NB4 (cell line): ENCODE results near the gene PIK3C2G.

ENCODE experiments used
- MYC ChIP-seq: IDR thresholded peaks from 2 replicates; pipeline ENCODE4 v1.6.1; 2011; ENCODE audit warnings: low read depth, low read length
- POLR2A ChIP-seq: IDR thresholded peaks from 2 replicates; pipeline ENCODE4 v1.6.1; 2011; ENCODE audit warnings: mild to moderate bottlenecking; ENCODE audit not compliant: insufficient read length; ENCODE audit errors: extremely low read depth
- TF ChIP-seq, protein P1 (sequence below): IDR thresholded peaks from one replicate; pipeline ENCODE4 v1.5.1; 2012; ENCODE audit warnings: low read depth, low read length
- TF ChIP-seq, protein P2 (sequence below): IDR thresholded peaks from 2 replicates; pipeline ENCODE4 v1.6.1; 2011; ENCODE audit warnings: low read depth, low read length

DNA sequence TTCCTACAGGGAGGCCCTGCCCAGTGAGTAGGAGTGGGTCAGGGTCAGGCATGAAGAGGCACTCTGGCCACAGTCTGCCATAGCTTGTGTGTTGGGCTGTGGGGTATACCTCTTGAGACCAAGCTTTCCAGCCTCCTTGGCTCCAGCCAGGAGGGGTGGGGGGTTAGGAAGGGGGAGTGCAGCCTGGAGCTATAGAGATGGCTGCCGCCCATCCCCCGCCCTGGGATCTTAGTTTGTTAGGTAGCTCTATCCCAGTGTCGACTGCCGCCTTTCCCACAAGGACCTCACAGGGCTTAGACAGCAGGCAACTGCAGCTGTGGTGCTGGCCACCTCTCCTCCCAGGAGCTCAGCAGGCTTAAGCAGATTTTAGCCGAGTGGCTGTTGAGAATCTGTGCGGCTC, 260.1 kb downstream of the PIK3C2G start:
- TF ChIP-seq, protein P1, sequence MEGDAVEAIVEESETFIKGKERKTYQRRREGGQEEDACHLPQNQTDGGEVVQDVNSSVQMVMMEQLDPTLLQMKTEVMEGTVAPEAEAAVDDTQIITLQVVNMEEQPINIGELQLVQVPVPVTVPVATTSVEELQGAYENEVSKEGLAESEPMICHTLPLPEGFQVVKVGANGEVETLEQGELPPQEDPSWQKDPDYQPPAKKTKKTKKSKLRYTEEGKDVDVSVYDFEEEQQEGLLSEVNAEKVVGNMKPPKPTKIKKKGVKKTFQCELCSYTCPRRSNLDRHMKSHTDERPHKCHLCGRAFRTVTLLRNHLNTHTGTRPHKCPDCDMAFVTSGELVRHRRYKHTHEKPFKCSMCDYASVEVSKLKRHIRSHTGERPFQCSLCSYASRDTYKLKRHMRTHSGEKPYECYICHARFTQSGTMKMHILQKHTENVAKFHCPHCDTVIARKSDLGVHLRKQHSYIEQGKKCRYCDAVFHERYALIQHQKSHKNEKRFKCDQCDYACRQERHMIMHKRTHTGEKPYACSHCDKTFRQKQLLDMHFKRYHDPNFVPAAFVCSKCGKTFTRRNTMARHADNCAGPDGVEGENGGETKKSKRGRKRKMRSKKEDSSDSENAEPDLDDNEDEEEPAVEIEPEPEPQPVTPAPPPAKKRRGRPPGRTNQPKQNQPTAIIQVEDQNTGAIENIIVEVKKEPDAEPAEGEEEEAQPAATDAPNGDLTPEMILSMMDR = no peak
- TF ChIP-seq MYC = no peak
- no peak for TF ChIP-seq POLR2A
- TF ChIP-seq, protein P2, sequence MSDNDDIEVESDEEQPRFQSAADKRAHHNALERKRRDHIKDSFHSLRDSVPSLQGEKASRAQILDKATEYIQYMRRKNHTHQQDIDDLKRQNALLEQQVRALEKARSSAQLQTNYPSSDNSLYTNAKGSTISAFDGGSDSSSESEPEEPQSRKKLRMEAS = no peak
